Middle frontal gyrus (tissue), 1 donor: ENCODE measurements around the gene SELENOK.
A peak's percentile ranks its signal among the peaks of the same experiment; 100 is the strongest.

Experiments used
- DNase-seq: peaks from one replicate; pipeline ENCODE4 v3.0.0-alpha.2; 2015; ENCODE audit warnings: low spot score; ENCODE audit errors: extremely low spot score

SELENOK gene

GRCh38 chr3:53884623-53885022, 7.0 kb downstream of the SELENOK start:
- no peak for DNase-seq

GRCh38 chr3:53883008-53883407, 8.7 kb downstream of the SELENOK start:
- DNase-seq = no peak

GRCh38 chr3:53881691-53882593, 9.7 kb downstream of the SELENOK start, which contains the start of gene ACTR8:
TSS of gene ACTR8 (minus strand) at chr3:53882152. CDS start at chr3:53882101, 51 bp downstream.
- peak; percentile 62 for DNase-seq

- DNase-seq = no peak
Measured at GRCh38 chr3:53880396-53881345, 11.0 kb downstream of the SELENOK start.

- DNase-seq = no peak
Measured at GRCh38 chr3:53865732-53866499, 25.7 kb downstream of the SELENOK start.

- no peak for DNase-seq
Measured at GRCh38 chr3:53863145-53863544, 28.5 kb downstream of the SELENOK start.

- no peak for DNase-seq
Measured at GRCh38 chr3:53862241-53862640, 29.4 kb downstream of the SELENOK start.

GRCh38 chr3:53860196-53860595, 31.5 kb downstream of the SELENOK start:
- DNase-seq = no peak

- DNase-seq = no peak
Measured at GRCh38 chr3:53859178-53859577, 32.5 kb downstream of the SELENOK start.

GRCh38 chr3:53858096-53858741, 33.4 kb downstream of the SELENOK start:
- DNase-seq = no peak

GRCh38 chr3:53856964-53857363, 34.7 kb downstream of the SELENOK start:
- no peak for DNase-seq

GRCh38 chr3:53850895-53851294, 40.8 kb downstream of the SELENOK start:
- no peak for DNase-seq

- DNase-seq = no peak
Measured at GRCh38 chr3:53849916-53850315, 41.7 kb downstream of the SELENOK start.

- DNase-seq = no peak
Measured at GRCh38 chr3:53846851-53847155, 44.9 kb downstream of the SELENOK start.

GRCh38 chr3:53846134-53846850, 45.4 kb downstream of the SELENOK start, which contains the start of the genes CHDH and IL17RB:
TSS of gene CHDH (minus strand) at chr3:53846419. CDS start at chr3:53824008, 22,411 bp downstream.
TSS of gene IL17RB (plus strand) at chr3:53846568. CDS start at chr3:53846589, 21 bp downstream.
- DNase-seq = peak; percentile 29

GRCh38 chr3:53845881-53846133, 45.9 kb downstream of the SELENOK start:
- no peak for DNase-seq

GRCh38 chr3:53845103-53845880, 46.4 kb downstream of the SELENOK start:
- DNase-seq = peak; percentile 20

- DNase-seq = no peak
Measured at GRCh38 chr3:53844262-53845102, 47.2 kb downstream of the SELENOK start.
